Caco-2 (cell line): Measurements from ENCODE around the gene HSPB9. TPM values are rescaled to one million over a fixed set of nuclear protein-coding genes. Genes with fewer than 3 reads are reported as not detected.

Experiments
- BruUV-seq: library from RNA; stranded (reverse); fragments of 400-500 nt; replicated peaks from 2 replicates; lab custom pipeline; 2021; lab: Mats Ljungman, UMichigan
- CTCF ChIA-PET: fragments of 300-600 bp; sonication (Branson Sonifier 250); formaldehyde crosslinking; loops from one replicate; lab custom pipeline; 2022; ENCODE audit warnings: antibody characterized with exemption; lab: Charles Lee
- POLR2A ChIA-PET: fragments of 300-600 bp; sonication (Branson Sonifier 250); formaldehyde crosslinking; loops from one replicate; lab custom pipeline; 2022; ENCODE audit warnings: antibody characterized with exemption; lab: Charles Lee
- DNase-seq, 2 experiments: peaks; one replicate each; pipeline versions ENCODE4 v3.0.0 to v3.0.0-alpha.2; 2020 to 2022
- H3K27me3 ChIP-seq: replicated peaks from 2 replicates; pipeline ENCODE4 v1.6.0; 2011; ENCODE audit warnings: low read length; ENCODE audit not compliant: control insufficient read depth, insufficient read depth
- H3K36me3 ChIP-seq: 2 replicates; pipeline ENCODE4 v1.5.1; 2011; ENCODE audit warnings: low read length; ENCODE audit not compliant: control insufficient read depth, insufficient read depth
- H3K4me1 ChIP-seq: fragments of 250-450 bp; sonication (Bioruptor Pico); 2 replicates; pipeline ENCODE4 v1.5.1; 2020; ENCODE audit warnings: mild to moderate bottlenecking
- H3K4me3 ChIP-seq: 2 replicates; pipeline ENCODE4 v1.5.1; 2011; ENCODE audit warnings: low read depth, mild to moderate bottlenecking, control low read depth, low read length
- H3K9me3 ChIP-seq: fragments of 250-450 bp; sonication (Bioruptor Pico); 2 replicates; pipeline ENCODE4 v1.5.1; 2020; ENCODE audit warnings: mild to moderate bottlenecking, moderate library complexity
- H3K27ac Mint-ChIP-seq: one replicate; pipeline ENCODE4 v1.8.0; 2022; ENCODE audit warnings: mixed read lengths; ENCODE audit not compliant: unreplicated experiment
- H3K27me3 Mint-ChIP-seq: one replicate; pipeline ENCODE4 v1.8.0; 2022; ENCODE audit warnings: mixed read lengths; ENCODE audit not compliant: insufficient read depth, unreplicated experiment
- H3K36me3 Mint-ChIP-seq: one replicate; pipeline ENCODE4 v1.8.0; 2022; ENCODE audit warnings: mild to moderate bottlenecking, mixed read lengths; ENCODE audit not compliant: insufficient read depth, unreplicated experiment
- H3K4me1 Mint-ChIP-seq: one replicate; pipeline ENCODE4 v1.8.0; 2022; ENCODE audit warnings: low read depth, mixed read lengths; ENCODE audit not compliant: unreplicated experiment
- H3K4me3 Mint-ChIP-seq: one replicate; pipeline ENCODE4 v1.8.0; 2022; ENCODE audit warnings: mild to moderate bottlenecking, moderate library complexity, mixed read lengths; ENCODE audit not compliant: unreplicated experiment
- H3K9me3 Mint-ChIP-seq: one replicate; pipeline ENCODE4 v1.8.0; 2022; ENCODE audit warnings: mixed read lengths; ENCODE audit not compliant: unreplicated experiment
- intact Hi-C: fragments of 100-400 bp; cut with micrococcal nuclease; formaldehyde crosslinking; loops from one replicate; pipeline ENCODE4 v1.10.0; 2022; ENCODE audit not compliant: unreplicated experiment
- total RNA-seq: library from RNA; stranded (reverse); gene quantifications from 2 replicates; pipeline ENCODE4 v1.2.3, GENCODE V29; 2022
- TF ChIP-seq, protein P1 (sequence below), 2 experiments: fragments of 200-600 bp in 1 of 2; IDR thresholded peaks; 1 replicate in 1 of 2; 2 replicates in 1 of 2; pipeline versions ENCODE4 v1.5.1 to v1.8.0; 2011 to 2022; ENCODE audit warnings: antibody characterized with exemption in 1 of 2, control low read depth in 1 of 2, inconsistent platforms in 1 of 2, low read depth in 1 of 2, low read length in 1 of 2, mild to moderate bottlenecking in 1 of 2, moderate library complexity in 1 of 2; ENCODE audit not compliant: insufficient read depth in 1 of 2, severe bottlenecking in 1 of 2, unreplicated experiment in 1 of 2

Gene HSPB9
- total RNA-seq, 1 experiment from 2014 or later, result not detected

GRCh38 chr17:42146911-42147607 lies 24.5 kb downstream of the HSPB9 start:
- Mint-ChIP-seq H3K27me3 (no peaks in the 10 kb centered on the region), H3K27ac (no peak overlapping the region), H3K4me3 (no peak overlapping the region), H3K36me3 (peaks cover 63% of the 10 kb centered on the region), H3K4me1 (no peaks in the 10 kb centered on the region), H3K9me3 (no peaks in the 10 kb centered on the region)
- no TSS peak for BruUV-seq
- no peak for DNase-seq
- no peaks in the 10 kb centered on the region for H3K4me1 ChIP-seq
- no peak overlapping the region for H3K4me3 ChIP-seq
- ChIA-PET POLR2A (no interaction called here), CTCF (no interaction called here)
- intact Hi-C loops, result no loop called here
- no peaks in the 10 kb centered on the region for H3K27me3 ChIP-seq
- H3K9me3 ChIP-seq, result no peaks in the 10 kb centered on the region
- peaks cover 5% of the 10 kb centered on the region; the same call in 1 of the 2 replicates for H3K36me3 ChIP-seq
- TF ChIP-seq, protein P1, sequence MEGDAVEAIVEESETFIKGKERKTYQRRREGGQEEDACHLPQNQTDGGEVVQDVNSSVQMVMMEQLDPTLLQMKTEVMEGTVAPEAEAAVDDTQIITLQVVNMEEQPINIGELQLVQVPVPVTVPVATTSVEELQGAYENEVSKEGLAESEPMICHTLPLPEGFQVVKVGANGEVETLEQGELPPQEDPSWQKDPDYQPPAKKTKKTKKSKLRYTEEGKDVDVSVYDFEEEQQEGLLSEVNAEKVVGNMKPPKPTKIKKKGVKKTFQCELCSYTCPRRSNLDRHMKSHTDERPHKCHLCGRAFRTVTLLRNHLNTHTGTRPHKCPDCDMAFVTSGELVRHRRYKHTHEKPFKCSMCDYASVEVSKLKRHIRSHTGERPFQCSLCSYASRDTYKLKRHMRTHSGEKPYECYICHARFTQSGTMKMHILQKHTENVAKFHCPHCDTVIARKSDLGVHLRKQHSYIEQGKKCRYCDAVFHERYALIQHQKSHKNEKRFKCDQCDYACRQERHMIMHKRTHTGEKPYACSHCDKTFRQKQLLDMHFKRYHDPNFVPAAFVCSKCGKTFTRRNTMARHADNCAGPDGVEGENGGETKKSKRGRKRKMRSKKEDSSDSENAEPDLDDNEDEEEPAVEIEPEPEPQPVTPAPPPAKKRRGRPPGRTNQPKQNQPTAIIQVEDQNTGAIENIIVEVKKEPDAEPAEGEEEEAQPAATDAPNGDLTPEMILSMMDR (IDR thresholded peaks at IDR 0.05; ENCODE audit: insufficient read depth in 1 of 2, low read depth in 1 of 2, low read length in 1 of 2, severe bottlenecking in 1 of 2, unreplicated experiment in 1 of 2), result no peak

- Mint-ChIP-seq H3K4me3 (peak overlapping the region; percentile 92), H3K27ac (peak overlapping the region; percentile 86), H3K9me3 (no peaks in the 10 kb centered on the region), H3K36me3 (peaks cover 29% of the 10 kb centered on the region), H3K27me3 (no peaks in the 10 kb centered on the region), H3K4me1 (peaks cover 7% of the 10 kb centered on the region)
- POLR2A ChIA-PET, result interaction anchor here (0.6 to 1.0 kb wide), 3 partner anchors 18 to 1709 kb away, joined by 3 to 4 read pairs (median 3); no protein-coding TSS in a partner anchor
- TF ChIP-seq, protein P1 (IDR thresholded peaks at IDR 0.05; ENCODE audit: insufficient read depth in 1 of 2, low read depth in 1 of 2, low read length in 1 of 2, severe bottlenecking in 1 of 2, unreplicated experiment in 1 of 2), result no peak
- CTCF ChIA-PET, result interaction anchor here (0.6 to 1.5 kb wide), 8 partner anchors 32 to 610 kb away, joined by 3 to 5 read pairs (median 3); partner anchors contain the start of genes HSPB9, NKIRAS2, ODAD4 and PSMC3IP
- H3K9me3 ChIP-seq, result no peaks in the 10 kb centered on the region
- no peaks in the 10 kb centered on the region for H3K27me3 ChIP-seq
- intact Hi-C loops, result no loop called here
- peak overlapping the region; percentile 93 for H3K4me3 ChIP-seq
- BruUV-seq, result TSS peak; percentile 43
- H3K4me1 ChIP-seq, result peaks cover 9% of the 10 kb centered on the region
- DNase-seq, result peak; percentile 26 to 62
- no peaks in the 10 kb centered on the region for H3K36me3 ChIP-seq
These were observed 31.5 kb downstream of the HSPB9 start for GRCh38 chr17:42153919-42154742.

DNA sequence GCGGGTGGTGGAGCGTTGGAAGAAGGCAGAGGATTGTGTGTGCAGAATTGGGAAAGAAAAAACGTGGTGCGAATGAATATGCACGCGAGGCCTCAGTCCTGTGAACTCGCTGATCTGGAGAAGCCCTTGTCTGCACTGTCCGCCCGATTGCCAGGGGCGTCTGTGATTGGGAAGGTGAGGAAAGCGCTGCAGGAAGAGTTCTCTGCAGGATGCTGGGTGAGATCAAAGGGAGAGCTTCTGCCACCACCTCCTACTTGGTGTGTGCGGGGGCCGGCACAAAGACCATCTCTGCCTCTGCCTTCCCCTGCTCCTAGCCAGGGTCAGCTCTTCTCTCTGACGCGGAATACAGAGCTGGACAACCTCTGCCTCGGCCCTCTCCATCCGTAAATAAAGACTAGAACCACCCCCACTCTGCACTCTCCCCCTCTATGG lies 33.0 kb downstream of the HSPB9 start:
- BruUV-seq, result TSS peak; percentile 38
- Histone ChIP-seq H3K4me1 (peaks cover 9% of the 10 kb centered on the region), H3K4me3 (no peak overlapping the region), H3K36me3 (no peaks in the 10 kb centered on the region), H3K27me3 (no peaks in the 10 kb centered on the region), H3K9me3 (no peaks in the 10 kb centered on the region)
- CTCF ChIA-PET, result interaction anchor here (1.1 kb wide), 1 partner anchor 28 kb away, joined by 9 read pairs; no protein-coding TSS in a partner anchor
- H3K27ac Mint-ChIP-seq, result peak overlapping the region; percentile 47
- no peaks in the 10 kb centered on the region for H3K9me3 Mint-ChIP-seq
- DNase-seq, result no peak
- peaks cover 7% of the 10 kb centered on the region for H3K4me1 Mint-ChIP-seq
- TF ChIP-seq, protein P1 (IDR thresholded peaks at IDR 0.05; ENCODE audit: insufficient read depth in 1 of 2, low read depth in 1 of 2, low read length in 1 of 2, severe bottlenecking in 1 of 2, unreplicated experiment in 1 of 2), result no peak
- intact Hi-C loops, result loop anchor here (1.0 kb wide), 1 partner anchor 26 kb away; the partner anchor contains the start of gene KCNH4
- H3K36me3 Mint-ChIP-seq, result peaks cover 29% of the 10 kb centered on the region
- peak overlapping the region; percentile 92 for H3K4me3 Mint-ChIP-seq
- POLR2A ChIA-PET, result interaction anchor here (0.6 kb wide), 1 partner anchor 54 kb away, joined by 3 read pairs; no protein-coding TSS in a partner anchor
- H3K27me3 Mint-ChIP-seq, result no peaks in the 10 kb centered on the region
